OCI-LY1 (cell line): ENCODE data around the gene PDGFRB.

Source experiments
- EZH2 ChIP-seq: fragments of 200-600 bp; sonication (generic), shearing (Covaris generic); IDR thresholded peaks from 2 replicates; pipeline ENCODE4 v1.8.0; 2017; ENCODE audit warnings: borderline replicate concordance, mixed run types, mild to moderate bottlenecking, antibody characterized with exemption, low read length, moderate library complexity, mixed read lengths
- TF ChIP-seq, protein P1 (sequence below): fragments of 200-600 bp; sonication (generic), shearing (Covaris generic); IDR thresholded peaks from 2 replicates; pipeline ENCODE4 v1.5.1; 2017; ENCODE audit warnings: mild to moderate bottlenecking, antibody characterized with exemption, low read length, moderate library complexity, mixed read lengths

GRCh38 chr5:150153957-150154617 is 1.6 kb downstream of the PDGFRB start:
- TF ChIP-seq, protein P1, sequence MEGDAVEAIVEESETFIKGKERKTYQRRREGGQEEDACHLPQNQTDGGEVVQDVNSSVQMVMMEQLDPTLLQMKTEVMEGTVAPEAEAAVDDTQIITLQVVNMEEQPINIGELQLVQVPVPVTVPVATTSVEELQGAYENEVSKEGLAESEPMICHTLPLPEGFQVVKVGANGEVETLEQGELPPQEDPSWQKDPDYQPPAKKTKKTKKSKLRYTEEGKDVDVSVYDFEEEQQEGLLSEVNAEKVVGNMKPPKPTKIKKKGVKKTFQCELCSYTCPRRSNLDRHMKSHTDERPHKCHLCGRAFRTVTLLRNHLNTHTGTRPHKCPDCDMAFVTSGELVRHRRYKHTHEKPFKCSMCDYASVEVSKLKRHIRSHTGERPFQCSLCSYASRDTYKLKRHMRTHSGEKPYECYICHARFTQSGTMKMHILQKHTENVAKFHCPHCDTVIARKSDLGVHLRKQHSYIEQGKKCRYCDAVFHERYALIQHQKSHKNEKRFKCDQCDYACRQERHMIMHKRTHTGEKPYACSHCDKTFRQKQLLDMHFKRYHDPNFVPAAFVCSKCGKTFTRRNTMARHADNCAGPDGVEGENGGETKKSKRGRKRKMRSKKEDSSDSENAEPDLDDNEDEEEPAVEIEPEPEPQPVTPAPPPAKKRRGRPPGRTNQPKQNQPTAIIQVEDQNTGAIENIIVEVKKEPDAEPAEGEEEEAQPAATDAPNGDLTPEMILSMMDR: no peak
- no peak for TF ChIP-seq EZH2
